HG03575 (cell line): ENCODE data around the gene WDR81.
"Not testable (repeated sequence)": the region's sequence is repeated elsewhere in the genome, so short reads cannot be mapped to it uniquely, and the experiment has no call there.

ENCODE experiments used
- ATAC-seq: cut with Tn5 transposase; IDR thresholded peaks from one replicate; pipeline ENCODE4 v1.9.1; 2021; ENCODE audit not compliant: unreplicated experiment, insufficient number of reproducible peaks, low FRiP score; ENCODE audit errors: extremely low read depth

The WDR81 gene

DNA sequence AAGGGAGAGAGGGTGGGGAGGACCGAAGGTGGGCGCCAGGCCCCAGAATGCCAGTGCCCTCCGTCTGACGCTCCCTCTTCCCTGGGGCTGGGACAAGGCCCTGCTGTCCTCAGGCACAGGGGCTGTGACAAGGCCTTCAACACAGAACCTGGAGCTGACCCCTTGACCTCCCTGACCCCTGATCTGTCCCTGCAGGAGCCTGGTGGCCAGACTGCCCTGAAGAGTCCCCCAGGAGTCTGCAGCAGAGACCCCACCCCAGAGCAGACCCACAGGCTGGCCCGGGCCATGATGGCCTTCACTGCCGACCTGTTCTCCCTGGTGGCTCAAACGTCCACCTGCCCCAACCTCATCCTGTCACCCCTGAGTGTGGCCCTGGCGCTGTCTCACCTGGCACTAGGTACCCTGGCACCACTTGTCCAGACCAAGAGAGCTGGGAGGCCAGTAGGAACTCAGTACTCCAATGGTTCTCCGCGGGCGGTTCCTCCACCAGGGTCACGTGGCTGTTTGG, 21.1 kb downstream of the WDR81 start:
- no peak for ATAC-seq

DNA sequence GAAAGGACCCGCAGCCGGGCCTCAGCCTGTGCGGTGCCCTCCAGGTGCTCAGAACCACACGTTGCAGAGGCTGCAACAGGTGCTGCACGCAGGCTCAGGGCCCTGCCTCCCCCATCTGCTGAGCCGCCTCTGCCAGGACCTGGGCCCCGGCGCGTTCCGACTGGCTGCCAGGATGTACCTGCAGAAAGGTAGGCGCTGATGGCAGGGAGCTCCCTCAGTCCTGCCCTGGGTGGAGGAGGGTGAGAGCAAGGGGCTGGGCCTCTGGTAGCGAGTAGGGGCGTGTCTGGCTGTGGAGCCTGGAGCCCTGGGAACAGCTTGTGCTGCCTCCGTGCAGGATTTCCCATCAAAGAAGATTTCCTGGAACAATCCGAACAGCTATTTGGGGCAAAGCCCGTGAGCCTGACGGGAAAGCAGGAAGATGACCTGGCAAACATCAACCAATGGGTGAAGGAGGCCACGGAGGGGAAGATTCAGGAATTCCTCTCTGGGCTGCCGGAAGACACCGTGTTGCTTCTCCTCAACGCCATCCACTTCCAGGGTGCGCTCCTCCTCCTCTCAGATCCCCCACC, 22.6 kb downstream of the WDR81 start:
- ATAC-seq, result no peak

DNA sequence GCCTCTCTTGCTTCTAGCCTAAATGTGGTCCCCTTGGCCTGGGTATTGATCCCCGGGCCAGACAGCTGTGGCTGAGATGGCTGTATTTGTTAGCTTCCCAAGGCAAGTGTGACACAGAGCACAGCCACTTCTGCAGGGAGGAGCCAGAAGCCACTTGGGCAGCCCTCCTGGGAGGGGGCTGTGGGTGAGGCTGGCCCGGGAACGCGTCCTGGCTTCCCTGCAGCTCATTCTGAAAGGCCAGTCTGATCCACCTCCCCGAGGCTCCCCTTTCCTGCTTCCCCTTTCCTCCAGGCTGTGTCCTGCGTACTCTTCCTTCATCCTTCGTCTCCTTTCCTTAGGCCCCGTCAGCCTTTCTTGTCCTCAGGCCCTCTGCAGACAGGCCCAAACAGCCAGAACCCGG, 26.1 kb downstream of the WDR81 start:
- ATAC-seq, result no peak

DNA sequence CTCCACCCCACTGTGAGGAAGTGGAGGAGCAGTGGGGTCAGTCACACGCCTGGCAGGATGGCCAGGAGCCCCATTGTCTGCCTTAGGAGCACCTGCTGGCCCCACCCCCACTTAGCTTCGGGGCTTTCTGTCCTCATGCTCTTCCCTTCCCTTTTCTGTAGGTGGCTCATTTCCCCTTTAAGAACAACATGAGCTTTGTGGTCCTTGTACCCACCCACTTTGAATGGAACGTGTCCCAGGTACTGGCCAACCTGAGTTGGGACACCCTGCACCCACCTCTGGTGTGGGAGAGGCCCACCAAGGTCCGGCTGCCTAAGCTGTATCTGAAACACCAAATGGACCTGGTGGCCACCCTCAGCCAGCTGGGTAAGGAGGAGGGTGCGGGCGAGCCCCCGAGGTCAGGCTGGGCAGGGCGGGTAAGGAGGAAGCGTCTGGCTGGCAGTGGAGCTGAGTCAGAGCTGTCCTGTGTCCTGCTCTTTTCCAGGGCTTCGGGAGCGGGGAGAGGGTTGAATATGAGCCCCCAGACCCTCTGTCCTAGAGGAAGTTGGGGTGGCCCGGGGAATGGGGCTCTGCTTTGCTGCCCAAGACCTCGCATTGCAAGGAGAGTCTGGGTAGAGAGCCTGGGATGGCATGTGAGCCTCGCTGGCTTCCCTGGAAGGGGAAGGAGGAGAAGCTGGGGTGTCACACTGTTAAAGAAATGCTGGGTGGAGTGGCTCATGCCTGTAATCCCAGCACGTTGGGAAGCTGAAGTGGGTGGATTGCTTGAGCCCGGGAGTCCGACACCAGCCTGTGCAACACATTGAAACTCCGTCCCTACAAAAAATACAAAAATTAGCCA, 28.1 kb downstream of the WDR81 start:
- no peak for ATAC-seq

DNA sequence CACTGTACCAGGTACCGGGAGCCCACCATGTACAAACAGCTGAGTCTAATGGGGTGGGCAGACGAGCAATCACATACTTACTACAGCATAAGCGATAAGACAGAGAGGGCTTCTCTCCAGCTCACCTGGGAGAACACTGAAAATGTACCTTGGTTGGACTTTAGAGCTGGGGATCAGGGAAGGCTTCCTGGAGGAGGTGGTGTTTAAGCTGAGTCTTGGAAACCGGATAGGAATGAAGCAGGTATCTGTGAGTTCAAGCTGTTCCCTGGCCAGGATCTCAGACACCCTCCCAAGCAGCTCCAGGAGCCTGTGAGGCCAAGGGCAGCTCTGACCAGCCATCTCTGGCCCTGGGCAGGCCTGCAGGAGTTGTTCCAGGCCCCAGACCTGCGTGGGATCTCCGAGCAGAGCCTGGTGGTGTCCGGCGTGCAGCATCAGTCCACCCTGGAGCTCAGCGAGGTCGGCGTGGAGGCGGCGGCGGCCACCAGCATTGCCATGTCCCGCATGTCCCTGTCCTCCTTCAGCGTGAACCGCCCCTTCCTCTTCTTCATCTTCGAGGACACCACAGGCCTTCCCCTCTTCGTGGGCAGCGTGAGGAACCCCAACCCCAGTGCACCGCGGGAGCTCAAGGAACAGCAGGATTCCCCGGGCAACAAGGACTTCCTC, 29.4 kb downstream of the WDR81 start:
- no peak for ATAC-seq

DNA sequence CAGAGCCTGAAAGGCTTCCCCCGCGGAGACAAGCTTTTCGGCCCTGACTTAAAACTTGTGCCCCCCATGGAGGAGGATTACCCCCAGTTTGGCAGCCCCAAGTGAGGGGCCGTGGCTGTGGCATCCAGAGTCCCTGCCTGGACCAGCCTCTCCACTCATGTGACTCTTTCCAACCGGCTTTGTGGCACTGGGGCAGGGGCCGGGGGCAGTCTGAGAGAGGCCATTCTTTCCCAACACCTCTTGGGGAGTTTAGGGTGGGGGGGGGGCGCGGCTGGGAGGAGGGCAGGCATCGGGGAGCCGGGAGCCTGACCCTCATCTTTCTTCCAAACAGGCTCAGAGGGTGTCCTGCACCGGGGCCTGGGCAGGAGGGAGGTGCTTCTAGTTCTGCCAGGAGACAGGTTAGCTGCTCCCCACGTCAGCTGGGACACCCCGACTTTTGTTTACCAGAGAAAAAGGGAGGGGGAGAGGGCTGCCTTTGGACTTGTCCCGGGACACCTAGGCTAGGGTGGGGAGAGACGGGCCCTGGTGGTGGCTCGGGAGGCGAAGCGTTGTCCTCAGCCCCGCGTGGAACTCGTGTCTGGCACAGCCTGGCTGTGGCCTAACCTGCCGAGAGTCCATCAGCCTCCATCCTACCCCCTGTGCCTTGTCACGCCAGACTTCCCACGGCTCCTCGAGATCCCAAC, 30.1 kb downstream of the WDR81 start:
- no peak for ATAC-seq

DNA sequence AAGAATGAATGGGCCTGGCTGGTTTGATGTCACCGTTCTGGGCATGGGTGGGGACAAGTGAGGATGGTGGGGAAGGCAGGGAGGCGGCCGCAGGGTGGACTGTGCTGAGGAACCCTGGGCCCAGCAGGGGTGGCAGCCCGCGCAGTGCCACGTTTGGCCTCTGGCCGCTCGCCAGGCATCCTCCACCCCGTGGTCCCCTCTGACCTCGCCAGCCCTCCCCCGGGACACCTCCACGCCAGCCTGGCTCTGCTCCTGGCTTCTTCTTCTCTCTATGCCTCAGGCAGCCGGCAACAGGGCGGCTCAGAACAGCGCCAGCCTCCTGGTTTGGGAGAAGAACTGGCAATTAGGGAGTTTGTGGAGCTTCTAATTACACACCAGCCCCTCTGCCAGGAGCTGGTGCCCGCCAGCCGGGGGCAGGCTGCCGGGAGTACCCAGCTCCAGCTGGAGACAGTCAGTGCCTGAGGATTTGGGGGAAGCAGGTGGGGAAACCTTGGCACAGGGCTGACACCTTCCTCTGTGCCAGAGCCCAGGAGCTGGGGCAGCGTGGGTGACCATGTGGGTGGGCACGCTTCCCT, 30.8 kb downstream of the WDR81 start:
- no peak for ATAC-seq

DNA sequence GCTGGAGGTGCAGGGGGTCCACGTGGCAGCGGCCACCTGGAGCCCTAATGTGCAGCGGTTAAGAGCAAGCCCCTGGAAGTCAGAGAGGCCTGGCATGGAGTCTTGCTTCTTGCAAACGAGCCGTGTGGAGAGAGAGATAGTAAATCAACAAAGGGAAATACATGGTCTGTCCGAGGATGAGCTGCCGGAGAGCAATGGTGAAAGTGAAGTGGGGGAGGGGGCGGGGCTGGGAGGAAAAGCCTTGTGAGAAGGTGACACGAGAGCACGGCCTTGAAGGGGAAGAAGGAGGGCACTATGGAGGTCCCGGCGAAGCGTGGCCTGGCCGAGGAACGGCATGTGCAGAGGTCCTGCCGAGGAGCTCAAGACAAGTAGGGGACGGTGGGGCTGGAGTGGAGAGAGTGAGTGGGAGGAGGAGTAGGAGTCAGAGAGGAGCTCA, 31.3 kb downstream of the WDR81 start:
- ATAC-seq, result no peak

DNA sequence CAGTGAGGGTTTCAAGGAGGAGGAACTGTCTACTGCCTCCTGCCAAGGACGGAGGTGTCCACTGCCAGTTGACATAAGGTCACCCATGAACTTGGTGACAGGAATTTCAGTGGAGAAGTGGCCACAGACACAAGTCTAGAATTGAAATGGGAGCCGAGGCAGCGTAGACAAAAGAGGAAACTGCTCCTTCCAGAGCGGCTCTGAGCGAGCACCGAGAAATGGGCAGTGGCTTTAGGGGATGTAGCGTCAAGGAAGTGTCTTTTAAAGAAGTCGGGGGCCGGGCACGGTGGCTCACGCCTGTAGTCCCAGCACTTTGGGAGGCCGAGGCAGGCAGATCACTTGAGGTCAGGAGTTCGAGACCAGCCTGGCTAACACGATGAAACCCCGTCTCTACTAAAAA, 34.3 kb downstream of the WDR81 start:
- ATAC-seq, result no peak

DNA sequence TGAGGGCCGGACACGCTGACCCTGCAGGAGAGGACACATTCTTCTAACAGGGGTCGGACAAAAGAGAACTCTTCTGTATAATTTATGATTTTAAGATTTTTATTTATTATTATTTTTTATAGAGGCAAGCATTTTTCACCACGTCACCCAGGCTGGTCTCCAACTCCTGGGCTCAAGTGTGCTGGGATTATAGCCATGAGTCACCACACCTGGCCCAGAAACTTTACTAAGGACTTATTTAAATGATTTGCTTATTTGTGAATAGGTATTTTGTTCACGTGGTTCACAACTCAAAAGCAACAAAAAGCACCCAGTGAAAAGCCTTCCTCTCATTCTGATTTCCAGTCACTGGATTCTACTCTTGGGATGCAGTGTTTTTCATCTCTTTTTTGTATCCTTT, 35.0 kb downstream of the WDR81 start:
- no peak for ATAC-seq

DNA sequence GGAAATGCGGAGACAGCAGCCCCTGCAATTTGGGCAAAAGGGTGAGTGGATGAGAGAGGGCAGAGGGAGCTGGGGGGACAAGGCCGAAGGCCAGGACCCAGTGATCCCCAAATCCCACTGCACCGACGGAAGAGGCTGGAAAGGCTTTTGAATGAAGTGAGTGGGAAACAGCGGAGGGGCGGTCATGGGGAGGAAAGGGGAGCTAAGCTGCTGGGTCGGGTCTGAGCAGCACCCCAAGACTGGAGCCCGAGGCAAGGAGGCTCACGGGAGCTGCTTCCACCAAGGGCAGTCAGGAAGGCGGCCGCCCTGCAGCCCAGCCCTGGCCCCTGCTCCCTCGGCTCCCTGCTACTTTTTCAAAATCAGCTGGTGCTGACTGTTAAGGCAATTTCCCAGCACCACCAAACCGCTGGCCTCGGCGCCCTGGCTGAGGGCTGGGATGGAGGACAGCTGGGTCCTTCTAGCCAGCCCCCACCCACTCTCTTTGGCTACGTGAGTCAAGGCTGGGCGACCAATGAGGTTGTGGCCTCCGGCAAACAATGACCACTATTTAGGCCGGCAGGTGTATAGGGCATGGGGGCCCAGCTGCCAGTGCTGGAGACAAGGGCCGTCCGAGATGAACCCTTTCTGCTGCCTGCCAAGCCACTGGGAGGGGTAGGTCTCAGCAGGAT, 37.9 kb downstream of the WDR81 start:
- no peak for ATAC-seq

DNA sequence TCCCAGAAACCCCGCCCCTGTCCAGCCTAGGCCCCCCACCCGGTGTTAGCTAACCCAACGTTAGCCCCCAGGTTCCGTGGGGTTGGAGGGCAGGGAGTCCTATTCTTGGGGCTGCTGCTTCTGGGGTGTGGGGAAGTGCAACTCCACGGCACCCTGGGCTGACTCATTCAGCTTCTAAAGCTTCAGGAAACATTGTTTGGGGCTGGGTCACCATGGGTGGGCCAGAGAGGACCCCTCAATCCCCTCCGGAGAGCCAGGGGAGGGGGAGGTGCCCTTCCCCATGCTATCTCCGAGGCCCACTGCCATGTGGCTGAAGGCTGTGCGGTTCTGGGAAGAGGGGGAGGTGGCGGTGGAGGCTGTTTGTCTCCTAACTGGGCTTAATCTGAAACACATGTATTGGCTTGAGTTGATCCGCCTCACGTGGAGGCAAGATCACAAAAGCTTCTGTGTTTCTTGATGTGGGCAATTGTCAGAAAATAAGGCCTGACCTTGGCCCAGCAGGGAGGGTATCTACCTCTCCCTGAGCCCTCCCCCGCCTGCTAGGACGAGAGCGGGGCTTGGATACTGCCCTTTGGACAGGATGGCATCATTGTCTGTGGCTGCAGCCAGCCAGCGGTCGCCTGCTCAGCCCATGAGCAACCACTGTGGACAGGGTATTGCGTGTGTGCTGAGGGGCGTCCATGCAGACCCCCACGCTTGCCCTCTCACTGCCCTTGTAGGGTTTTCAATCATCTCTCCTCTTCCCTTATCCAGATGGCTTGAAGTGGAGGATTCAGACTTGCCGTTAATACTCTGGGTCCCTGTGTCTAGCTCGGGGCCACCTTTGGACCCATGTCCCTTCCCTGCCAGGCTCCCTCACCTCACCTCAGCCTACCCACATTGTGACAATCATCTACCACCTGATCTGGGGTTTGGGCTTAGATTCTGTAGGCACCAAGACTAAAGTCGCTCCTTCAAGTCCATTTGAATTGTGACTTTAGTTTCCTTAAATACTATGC, 38.7 kb downstream of the WDR81 start:
- ATAC-seq, result no peak

DNA sequence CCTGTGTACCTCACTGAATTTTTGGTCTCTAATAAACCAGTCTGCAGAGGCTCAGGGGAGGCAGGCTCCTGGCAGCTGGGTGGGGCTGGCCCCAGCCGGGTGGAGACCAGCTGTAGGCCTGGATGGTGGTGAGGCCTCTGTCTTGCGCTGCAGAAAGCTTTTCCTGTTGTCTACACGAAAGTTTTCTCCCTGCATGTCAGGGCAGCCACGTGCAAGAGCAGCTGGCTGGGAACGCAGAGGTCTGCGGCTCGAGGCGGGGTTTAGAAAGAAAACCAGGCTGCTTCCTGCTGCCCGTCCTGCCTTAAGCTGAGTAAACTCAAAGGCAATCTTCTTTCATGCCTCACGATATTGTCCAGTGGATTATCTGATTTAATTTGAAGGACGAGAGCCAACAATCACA, 39.8 kb downstream of the WDR81 start:
- ATAC-seq, result no peak

DNA sequence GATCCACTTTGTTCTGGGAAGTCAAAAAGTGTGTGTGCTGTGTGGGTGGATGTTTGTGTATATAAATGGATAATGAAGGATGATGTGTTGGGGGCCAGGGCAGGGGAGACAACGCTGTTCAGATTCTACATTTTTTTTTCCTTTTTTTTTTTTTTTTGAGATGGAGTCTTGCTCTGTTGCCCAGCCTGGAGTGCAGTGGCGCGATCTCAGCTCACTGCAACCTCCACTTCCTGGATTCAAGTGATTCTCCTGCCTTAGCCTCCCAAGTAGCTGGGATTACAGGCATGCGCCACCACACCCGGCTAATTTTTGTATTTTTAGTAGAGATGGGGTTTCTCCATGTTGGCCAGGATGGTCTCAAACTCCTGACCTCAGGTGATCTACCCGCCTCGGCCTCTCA, 40.2 kb downstream of the WDR81 start:
- ATAC-seq, result not testable (repeated sequence)

DNA sequence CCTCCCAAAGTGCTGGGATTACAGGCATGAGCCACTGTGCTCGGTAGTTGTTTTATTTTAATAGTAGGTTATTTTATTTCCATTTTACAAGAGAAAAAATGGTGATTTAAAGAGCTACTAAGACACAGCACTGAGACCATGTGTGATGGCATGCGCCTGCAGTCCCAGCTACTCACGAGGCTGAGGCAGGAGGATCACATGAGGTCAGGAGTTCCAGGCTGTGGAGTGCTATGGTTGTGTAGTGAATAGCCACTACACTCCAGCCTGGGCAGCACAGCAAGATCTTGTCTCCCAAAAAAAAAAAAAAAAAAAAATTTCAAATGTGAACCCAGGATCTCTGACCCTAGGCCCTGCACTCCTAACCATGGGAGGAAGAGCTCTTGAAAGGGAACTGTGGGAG, 41.1 kb downstream of the WDR81 start:
- ATAC-seq, result no peak

DNA sequence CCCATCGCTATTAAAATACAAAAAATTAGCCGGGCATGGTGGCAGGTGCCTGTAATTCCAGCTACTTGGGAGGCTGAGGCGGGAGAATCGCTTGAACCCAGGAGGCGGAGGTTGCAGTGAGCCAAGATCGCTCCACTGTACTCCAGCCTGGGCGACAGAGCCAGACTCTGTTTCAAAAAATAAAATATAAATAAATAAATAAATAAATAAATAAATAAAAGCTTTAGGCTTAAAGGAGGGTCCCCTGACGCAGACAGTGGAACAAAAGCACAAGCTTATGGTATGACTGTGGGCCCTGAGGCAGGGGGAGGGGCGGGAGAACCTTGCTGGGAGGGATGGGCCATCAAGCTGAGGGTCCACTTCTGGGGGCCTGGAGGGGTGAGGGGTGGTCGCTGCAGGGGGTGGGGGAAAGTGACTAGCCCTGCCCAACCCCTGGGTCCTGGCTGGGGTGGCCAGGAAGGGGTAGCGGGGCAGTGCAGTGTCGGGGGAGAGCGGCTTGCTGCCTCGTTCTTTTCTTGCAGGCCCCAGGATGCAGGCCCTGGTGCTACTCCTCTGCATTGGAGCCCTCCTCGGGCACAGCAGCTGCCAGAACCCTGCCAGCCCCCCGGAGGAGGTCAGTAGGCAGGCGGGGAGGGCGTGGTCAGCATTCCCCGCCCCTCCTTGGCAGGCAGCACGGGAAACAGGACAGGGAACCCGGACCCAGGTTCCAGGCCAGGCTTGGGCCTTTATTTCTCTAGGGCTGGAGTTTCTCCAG, 42.1 kb downstream of the WDR81 start:
- ATAC-seq, result no peak

DNA sequence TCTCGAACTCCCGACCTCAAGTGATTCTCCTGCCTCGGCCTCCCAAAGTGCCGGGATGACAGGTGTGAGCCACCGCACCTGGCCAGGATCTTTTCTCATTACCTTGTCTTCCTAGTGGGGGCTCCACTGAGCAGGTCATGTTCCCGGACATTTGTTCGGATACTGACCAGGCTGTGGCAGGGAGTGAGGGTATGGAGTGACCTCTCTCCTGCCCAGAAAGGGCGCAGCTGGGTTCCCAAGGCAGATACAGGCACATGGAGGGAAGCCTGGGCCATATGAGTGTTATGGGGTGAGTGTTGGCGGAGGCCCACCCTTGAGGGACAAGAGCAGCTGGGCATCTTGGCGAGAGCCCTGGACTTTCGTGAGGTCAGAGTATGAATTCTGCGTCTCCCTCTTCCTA, 42.9 kb downstream of the WDR81 start:
- ATAC-seq, result no peak
